Lung (tissue), 12 donors: ENCODE results near the gene CLSTN1. TPM values are rescaled to one million over a fixed set of nuclear protein-coding genes. Genes with fewer than 3 reads are reported as not detected.

ENCODE experiments used
- ATAC-seq: fragments of 200-7000 bp; cut with Tn5 transposase; one replicate; pipeline ENCODE4 v1.9.1; 2020; ENCODE audit warnings: moderate number of reproducible peaks; ENCODE audit not compliant: insufficient read depth, low FRiP score
- DNase-seq, 3 donors: peaks; one replicate each; pipeline ENCODE4 v3.0.0-alpha.2; 2013 to 2017
- H3K27ac ChIP-seq, 2 donors: one replicate each; pipeline ENCODE4 v1.5.1; 2013; ENCODE audit warnings: mild to moderate bottlenecking in 2 of 2, moderate library complexity in 2 of 2, control low read depth in 1 of 2, inconsistent platforms in 1 of 2, low read depth in 1 of 2, low read length in 1 of 2
- H3K27me3 ChIP-seq, 3 donors: one replicate each; pipeline ENCODE4 v1.5.1; 2013; ENCODE audit warnings: low read length in 2 of 3; ENCODE audit not compliant: control insufficient read depth in 3 of 3, insufficient read depth in 3 of 3
- H3K36me3 ChIP-seq, 4 donors: one replicate each; pipeline ENCODE4 v1.5.1; 2013; ENCODE audit warnings: low read length in 4 of 4, mild to moderate bottlenecking in 1 of 4, moderate library complexity in 1 of 4; ENCODE audit not compliant: control insufficient read depth in 4 of 4, insufficient read depth in 4 of 4
- H3K4me1 ChIP-seq, 5 donors: one replicate each; pipeline ENCODE4 v1.5.1; 2013; ENCODE audit warnings: low read length in 5 of 5, mild to moderate bottlenecking in 2 of 5, moderate library complexity in 1 of 5; ENCODE audit not compliant: control insufficient read depth in 5 of 5, insufficient read depth in 5 of 5
- H3K4me3 ChIP-seq: one replicate; pipeline ENCODE4 v1.5.1; 2013; ENCODE audit warnings: mild to moderate bottlenecking, control low read depth, moderate library complexity
- H3K9ac ChIP-seq, 2 donors: one replicate each; pipeline ENCODE4 v1.5.1; 2013; ENCODE audit warnings: low read length in 2 of 2, control low read depth in 1 of 2; ENCODE audit not compliant: insufficient read depth in 1 of 2
- H3K9me3 ChIP-seq, 4 donors: one replicate each; pipeline ENCODE4 v1.5.1; 2013; ENCODE audit warnings: low read length in 3 of 4, mild to moderate bottlenecking in 1 of 4, moderate library complexity in 1 of 4; ENCODE audit not compliant: control insufficient read depth in 4 of 4, insufficient read depth in 3 of 4
- WGBS, 2 donors: extraction: QIAGEN DNeasy Blood & Tissue Kit; methylation state at CpG; one replicate each; pipeline ENCODE4 v1.1.7; 2013; 5-methylcytosine and 5-hydroxymethylcytosine counted together
- polyA plus RNA-seq, 2 donors: library from polyadenylated mRNA; stranded (reverse); fragments of 200-250 nt; gene quantifications; one replicate each; pipeline ENCODE4 v1.2.1, GENCODE V29; 2013
- total RNA-seq, 2 donors: library from RNA; depleted of rRNA in 1 of 2; stranded (reverse); fragments of >200 nt in 1 of 2; gene quantifications; one replicate each; pipeline ENCODE4 v1.2.1, GENCODE V29; 2014 to 2021
- TF ChIP-seq, protein P1 (sequence below): IDR thresholded peaks from 2 replicates; pipeline ENCODE4 v1.5.1; 2012; ENCODE audit warnings: mild to moderate bottlenecking; ENCODE audit errors: control extremely low read depth, extremely low read depth
- donor health status: control.
- donor health status: control.
- donor health status: Bipolar disorder and iron deficiency.
- donor health status: healthy.
- donor health status: DM: yes; HTN: yes; CAD: no.

The CLSTN1 gene
- total and polyA plus RNA-seq, 4 donors, result 37.1 to 88.0 (median 61.8) TPM

DNA sequence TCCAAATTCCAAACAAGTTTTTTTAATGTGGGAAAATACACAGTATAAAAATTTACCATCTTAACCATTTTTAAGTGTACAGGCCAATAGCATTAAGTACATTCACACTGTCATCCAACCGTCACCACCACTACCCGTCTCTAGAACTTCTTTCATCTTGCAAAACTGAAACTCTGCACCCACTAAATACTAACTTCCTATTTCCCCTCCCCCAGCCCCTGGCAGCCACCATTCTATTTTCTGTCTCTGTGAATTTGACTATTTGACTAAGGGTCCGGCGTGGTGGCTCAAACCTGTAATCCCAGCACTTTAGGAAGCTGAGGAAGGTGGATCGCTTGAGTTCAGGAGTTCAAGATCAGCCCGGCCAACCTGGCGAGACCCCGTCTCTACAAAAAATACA lies 36.1 kb downstream of the CLSTN1 start:
- TF ChIP-seq, protein P1, sequence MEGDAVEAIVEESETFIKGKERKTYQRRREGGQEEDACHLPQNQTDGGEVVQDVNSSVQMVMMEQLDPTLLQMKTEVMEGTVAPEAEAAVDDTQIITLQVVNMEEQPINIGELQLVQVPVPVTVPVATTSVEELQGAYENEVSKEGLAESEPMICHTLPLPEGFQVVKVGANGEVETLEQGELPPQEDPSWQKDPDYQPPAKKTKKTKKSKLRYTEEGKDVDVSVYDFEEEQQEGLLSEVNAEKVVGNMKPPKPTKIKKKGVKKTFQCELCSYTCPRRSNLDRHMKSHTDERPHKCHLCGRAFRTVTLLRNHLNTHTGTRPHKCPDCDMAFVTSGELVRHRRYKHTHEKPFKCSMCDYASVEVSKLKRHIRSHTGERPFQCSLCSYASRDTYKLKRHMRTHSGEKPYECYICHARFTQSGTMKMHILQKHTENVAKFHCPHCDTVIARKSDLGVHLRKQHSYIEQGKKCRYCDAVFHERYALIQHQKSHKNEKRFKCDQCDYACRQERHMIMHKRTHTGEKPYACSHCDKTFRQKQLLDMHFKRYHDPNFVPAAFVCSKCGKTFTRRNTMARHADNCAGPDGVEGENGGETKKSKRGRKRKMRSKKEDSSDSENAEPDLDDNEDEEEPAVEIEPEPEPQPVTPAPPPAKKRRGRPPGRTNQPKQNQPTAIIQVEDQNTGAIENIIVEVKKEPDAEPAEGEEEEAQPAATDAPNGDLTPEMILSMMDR, result no peak
- Histone ChIP-seq H3K9me3 (no peaks in the 10 kb centered on the region), H3K9ac (no peak overlapping the region), H3K4me1 (peaks cover 0 to 6% (median 0%) of the 10 kb centered on the region in 5 donors), H3K4me3 (no peak overlapping the region), H3K27me3 (no peaks in the 10 kb centered on the region), H3K36me3 (no peaks in the 10 kb centered on the region), H3K27ac (no peak overlapping the region)
- ATAC-seq (no peak), DNase-seq (no peak)
- WGBS, 2 donors, result 58 to 76% methylated on average over 8 of the region's 8 CpGs

DNA sequence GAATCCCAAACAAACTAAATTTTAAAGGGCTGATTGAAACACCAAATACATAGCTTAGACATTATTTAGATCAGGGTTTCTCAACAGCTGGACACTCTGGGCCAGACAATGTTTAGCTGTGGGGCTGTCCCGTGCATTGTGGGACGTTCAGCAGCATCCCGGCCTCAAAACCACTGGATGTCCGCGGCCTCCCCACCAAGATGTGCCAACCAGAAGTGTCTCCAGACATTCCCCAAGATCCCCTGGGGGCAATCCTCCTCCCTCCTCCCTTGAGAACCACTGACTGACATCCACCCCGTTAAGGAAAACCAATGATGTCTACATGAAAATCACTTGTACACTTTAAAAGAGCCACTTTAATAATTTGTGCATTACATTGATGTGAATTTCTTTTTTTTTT lies 38.4 kb downstream of the CLSTN1 start:
- Histone ChIP-seq H3K4me1 (no peaks in the 10 kb centered on the region), H3K36me3 (no peaks in the 10 kb centered on the region), H3K9me3 (no peaks in the 10 kb centered on the region), H3K27me3 (no peaks in the 10 kb centered on the region), H3K9ac (no peak overlapping the region), H3K27ac (no peak overlapping the region), H3K4me3 (no peak overlapping the region)
- WGBS, 2 donors, result 70 to 73% methylated on average over 6 of the region's 6 CpGs
- TF ChIP-seq, protein P1, result no peak
- no peak for DNase-seq
- no peak for ATAC-seq

DNA sequence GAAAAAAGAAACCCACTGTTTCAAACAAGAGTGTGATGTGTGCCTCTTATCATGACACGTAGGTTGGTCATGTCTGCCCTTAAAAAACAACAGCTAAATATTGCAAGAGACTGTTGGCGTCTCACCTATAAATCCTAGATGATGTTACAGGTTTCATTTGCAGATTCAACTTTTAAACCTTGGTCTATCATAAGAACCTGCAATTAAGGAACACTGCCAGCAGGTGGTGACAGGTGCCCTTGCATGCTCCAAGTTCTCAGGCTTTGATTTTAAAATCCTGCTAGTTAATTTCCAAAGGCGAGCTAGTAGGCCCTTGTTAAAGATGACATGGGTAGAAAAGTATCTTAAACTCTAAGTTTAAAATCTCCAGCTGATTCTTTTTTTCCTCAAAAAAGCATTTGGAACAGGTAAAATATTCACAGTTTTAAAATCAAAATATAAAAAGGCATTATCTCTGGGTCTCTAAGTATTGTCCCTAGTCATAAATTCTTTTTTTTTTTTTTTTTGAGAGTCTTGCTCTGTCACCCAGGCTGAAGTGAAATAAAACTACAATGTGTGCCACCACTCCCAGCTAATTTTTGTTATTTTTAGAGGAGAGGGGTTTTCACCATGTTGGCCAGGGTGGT lies 39.1 kb downstream of the CLSTN1 start:
- no peak overlapping the region for H3K27ac ChIP-seq
- peak; percentile 18 to 56 (median 47) for DNase-seq
- H3K27me3 ChIP-seq, result no peaks in the 10 kb centered on the region
- TF ChIP-seq, protein P1, result peak; percentile 59
- no peak for ATAC-seq
- H3K4me3 ChIP-seq, result no peak overlapping the region
- WGBS, 2 donors, result 67 to 68% methylated on average over 3 of the region's 3 CpGs
- H3K36me3 ChIP-seq, result no peaks in the 10 kb centered on the region
- no peaks in the 10 kb centered on the region for H3K9me3 ChIP-seq
- no peak overlapping the region for H3K9ac ChIP-seq
- no peaks in the 10 kb centered on the region for H3K4me1 ChIP-seq

- H3K9me3 ChIP-seq, result no peaks in the 10 kb centered on the region
- ATAC-seq (no peak), DNase-seq (no peak)
- H3K4me1 ChIP-seq, result no peaks in the 10 kb centered on the region
- H3K9ac ChIP-seq, result no peak overlapping the region
- no peaks in the 10 kb centered on the region for H3K36me3 ChIP-seq
- WGBS, 2 donors, result 93 to 96% methylated on average over 10 of the region's 10 CpGs
- no peak overlapping the region for H3K4me3 ChIP-seq
- TF ChIP-seq, protein P1, result no peak
- no peaks in the 10 kb centered on the region for H3K27me3 ChIP-seq
- no peak overlapping the region for H3K27ac ChIP-seq
Observed at GRCh38 chr1:9782897-9783296, 40.9 kb downstream of the CLSTN1 start.
